ENCODE data around the gene SYS1.

Gene SYS1

GRCh38 chr20:45374966-45375365, 12.0 kb downstream of the SYS1 start:
- no peak for DNase-seq

- DNase-seq: peak; percentile 47
Observed at GRCh38 chr20:45377269-45377668, 14.3 kb downstream of the SYS1 start.

- DNase-seq: no peak
Observed at GRCh38 chr20:45378191-45378590, 15.2 kb downstream of the SYS1 start, which contains the start of gene TP53TG5. TSS of gene TP53TG5 (minus strand) at chr20:45378325. CDS start at chr20:45378236, 89 bp downstream.

GRCh38 chr20:45387274-45387673, 24.3 kb downstream of the SYS1 start:
- DNase-seq: no peak

- DNase-seq: no peak
Observed at GRCh38 chr20:45390931-45391330, 28.0 kb downstream of the SYS1 start.

GRCh38 chr20:45391559-45391958, 28.6 kb downstream of the SYS1 start:
- no peak for DNase-seq

GRCh38 chr20:45392733-45393132, 29.8 kb downstream of the SYS1 start:
- no peak for DNase-seq

GRCh38 chr20:45394221-45395113, 31.5 kb downstream of the SYS1 start:
- DNase-seq: no peak

GRCh38 chr20:45395114-45395415, 32.1 kb downstream of the SYS1 start:
- no peak for DNase-seq

- no peak for DNase-seq
Observed at GRCh38 chr20:45399018-45399417, 36.1 kb downstream of the SYS1 start.

- no peak for DNase-seq
Observed at GRCh38 chr20:45400346-45401031, 37.5 kb downstream of the SYS1 start.

GRCh38 chr20:45402946-45403345, 40.0 kb downstream of the SYS1 start:
- DNase-seq: no peak

- DNase-seq: no peak
Observed at GRCh38 chr20:45404438-45404837, 41.5 kb downstream of the SYS1 start.

GRCh38 chr20:45405571-45406259, 42.8 kb downstream of the SYS1 start:
- no peak for DNase-seq

GRCh38 chr20:45406260-45407066, 43.5 kb downstream of the SYS1 start:
- DNase-seq: peak; percentile 73

GRCh38 chr20:45407067-45407745, 44.2 kb downstream of the SYS1 start:
- peak; percentile 64 for DNase-seq

- DNase-seq: no peak
Observed at GRCh38 chr20:45407783-45408645, 45.1 kb downstream of the SYS1 start, which contains the start of gene DBNDD2. TSS of gene DBNDD2 (plus strand) at chr20:45408289. CDS start at chr20:45408468, 179 bp downstream.

- DNase-seq: no peak
Observed at GRCh38 chr20:45408646-45409213, 45.8 kb downstream of the SYS1 start.

GRCh38 chr20:45409521-45410272, 46.7 kb downstream of the SYS1 start:
- no peak for DNase-seq
